TTC549 (cell line): ENCODE data around the gene DLX1.
A peak's percentile ranks its signal among the peaks of the same experiment; 100 is the strongest.
"Not testable (repeated sequence)": the region's sequence is repeated elsewhere in the genome, so short reads cannot be mapped to it uniquely, and the experiment has no call there.

Source experiments
- FAIRE-seq: peaks from 2 replicates; lab custom pipeline; 2012; peaks lifted over from hg19 to GRCh38; lab: Jason Lieb, UNC

DLX1 gene

GRCh38 chr2:172114579-172114978 is 29.3 kb downstream of the DLX1 start:
- FAIRE-seq, result no peak

DNA sequence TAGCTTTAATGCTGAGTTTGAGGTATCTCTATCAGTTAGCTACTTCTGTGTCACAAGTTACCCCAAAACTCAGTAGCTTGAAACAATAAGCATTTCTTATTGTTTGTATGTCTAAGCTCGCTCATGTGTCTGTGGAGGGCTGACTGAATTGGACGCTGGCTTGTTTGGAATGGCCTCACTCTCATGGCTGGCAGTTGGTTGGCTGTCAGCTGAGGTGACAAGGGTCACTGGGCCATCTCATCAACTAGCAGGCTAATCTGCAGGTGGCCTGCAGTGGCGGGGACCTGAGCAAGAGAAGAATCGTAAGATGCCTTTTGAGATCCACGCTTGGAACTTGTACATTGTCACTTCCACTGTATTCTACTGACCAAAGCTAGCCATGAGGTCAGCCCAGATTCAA is 30.8 kb downstream of the DLX1 start:
- no peak for FAIRE-seq

GRCh38 chr2:172119089-172119488 is 33.8 kb downstream of the DLX1 start:
- FAIRE-seq, result no peak

DNA sequence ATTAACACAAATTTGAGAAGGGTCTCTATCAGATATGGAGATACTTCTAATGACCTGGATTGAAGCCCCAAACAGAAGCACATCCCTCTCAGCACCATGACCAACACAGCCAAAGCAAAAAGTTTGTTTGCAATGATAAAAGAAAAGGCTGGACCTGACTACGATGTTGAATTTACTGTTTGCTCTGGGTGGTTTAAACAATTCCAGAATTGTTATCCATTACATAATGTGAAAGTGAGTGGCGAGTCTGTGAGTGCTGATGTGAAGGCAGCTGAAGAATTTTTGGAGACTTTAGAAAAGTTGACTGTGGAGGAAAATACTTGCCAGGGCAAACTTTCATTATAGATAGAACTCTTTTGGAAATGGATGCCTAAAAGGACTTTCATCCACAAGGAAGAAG is 34.8 kb downstream of the DLX1 start:
- FAIRE-seq, result no peak

DNA sequence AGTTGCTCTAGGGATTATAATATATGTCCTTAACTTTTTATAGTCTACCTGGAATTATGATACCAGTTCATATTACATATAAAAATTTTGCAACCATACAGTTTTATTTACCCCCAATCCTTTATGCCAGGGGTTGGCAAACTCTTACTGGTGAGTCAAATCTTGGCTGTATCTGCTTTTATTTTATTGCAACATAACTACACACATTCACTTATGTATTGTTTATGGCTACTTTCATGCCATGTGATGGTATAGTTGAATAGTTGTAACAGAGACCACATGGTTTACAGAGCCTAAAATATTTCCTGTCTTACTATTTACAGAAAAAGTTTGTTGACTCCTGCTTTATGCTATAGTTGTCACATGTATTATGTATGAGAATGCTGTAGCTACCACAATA is 43.2 kb downstream of the DLX1 start:
- no peak for FAIRE-seq

DNA sequence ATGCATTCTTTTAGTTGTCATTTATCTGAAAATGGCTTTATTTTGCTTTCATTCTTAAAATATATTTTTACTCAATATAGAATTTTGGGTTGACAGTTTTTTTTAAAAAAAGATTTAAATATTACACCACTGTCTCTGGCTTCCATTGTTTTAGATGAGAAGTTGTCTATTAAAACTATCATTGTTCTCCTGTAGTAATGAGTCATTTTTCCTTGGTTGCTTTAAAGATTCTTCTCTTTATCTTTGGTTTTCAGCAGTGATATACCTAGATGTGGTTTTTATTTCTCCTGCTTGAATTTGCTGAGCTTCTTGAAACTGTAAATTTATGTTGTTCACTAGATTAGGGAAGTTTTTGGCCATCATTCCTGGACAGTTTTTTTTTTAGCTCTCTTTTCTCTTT is 44.1 kb downstream of the DLX1 start:
- FAIRE-seq, result peak; percentile 15

DNA sequence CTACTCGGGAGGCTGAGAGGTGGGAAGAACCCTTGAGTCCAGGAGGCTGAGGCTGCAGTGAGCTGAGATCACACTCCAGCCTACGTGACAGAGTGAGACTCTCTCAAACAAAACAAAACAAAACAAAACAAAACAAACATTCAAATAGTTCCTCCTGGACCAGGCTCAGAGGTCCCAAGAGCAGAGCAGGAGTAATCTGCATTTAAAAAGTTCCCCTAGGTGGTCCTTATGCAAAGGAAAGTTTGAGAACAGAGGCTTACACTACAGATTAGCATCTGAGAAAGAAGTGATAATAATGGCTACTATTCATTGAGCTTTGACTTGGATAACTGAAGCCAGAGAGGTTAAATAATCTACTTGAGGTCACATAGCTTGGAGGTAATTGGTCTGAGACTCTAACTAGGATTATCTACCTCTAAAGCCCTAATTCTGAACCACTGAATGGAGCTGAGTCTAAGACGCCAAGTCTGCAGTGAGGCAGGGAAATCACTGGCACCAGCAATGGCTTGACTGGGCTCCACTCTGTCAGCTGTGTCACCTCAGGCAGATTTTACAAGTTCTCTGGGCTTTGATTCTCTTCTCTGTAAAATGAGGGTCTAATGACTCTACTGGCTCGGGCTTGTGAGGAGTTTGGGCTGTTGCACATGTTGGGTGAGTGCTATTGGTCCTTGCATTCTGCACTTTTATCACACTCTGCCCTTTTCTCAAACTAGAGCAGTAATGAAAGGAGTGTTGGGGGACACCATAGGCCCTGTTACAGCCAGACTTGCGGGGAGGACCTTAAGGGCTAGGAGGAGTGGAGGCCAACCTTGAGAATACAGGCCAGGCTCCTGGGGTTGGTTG is 46.6 kb downstream of the DLX1 start:
- FAIRE-seq, result no peak

GRCh38 chr2:172134270-172134669 is 49.0 kb downstream of the DLX1 start:
- FAIRE-seq, result no peak

GRCh38 chr2:172135446-172135845 is 50.1 kb downstream of the DLX1 start:
- FAIRE-seq, result no peak

DNA sequence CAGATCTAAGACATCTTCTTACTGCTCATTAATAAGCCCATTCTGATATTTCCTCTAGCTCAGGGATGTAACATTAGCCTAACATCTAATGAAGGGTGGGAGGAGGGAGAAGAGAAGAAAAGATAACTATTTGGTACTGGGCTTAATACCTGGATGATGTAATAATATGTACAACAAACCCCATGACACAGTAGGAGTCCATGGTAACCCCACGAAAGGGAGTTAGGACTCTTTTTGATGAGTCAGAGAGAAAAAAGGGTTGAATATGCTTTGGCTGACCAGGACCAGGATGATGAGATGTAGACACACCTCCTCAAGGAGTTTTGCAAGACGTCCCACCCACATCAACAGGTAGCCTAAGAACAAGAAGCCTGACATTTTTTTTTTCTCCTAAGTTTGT is 51.8 kb downstream of the DLX1 start:
- no peak for FAIRE-seq

- no peak for FAIRE-seq
Measured at GRCh38 chr2:172137943-172138342, 52.6 kb downstream of the DLX1 start.

DNA sequence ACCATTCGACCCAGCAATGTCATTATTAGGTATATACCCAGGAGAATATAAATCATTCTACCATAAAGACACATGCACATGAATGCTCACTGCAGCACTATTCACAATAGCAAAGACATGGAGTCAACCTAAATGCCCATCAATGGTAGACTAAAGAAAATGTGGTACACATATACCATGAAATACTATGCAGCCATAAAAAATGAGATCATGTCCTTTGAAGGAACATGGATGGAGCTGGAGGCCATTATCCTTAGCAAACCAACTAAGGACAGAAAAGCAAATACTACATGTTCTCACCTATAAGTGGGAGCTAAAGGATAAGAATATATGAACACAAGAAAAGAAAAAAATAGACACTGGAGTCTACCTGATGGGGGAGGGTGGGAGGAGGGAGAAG is 53.4 kb downstream of the DLX1 start:
- FAIRE-seq, result not testable (repeated sequence)
